Measurements from ENCODE around the gene MRPL20.

The MRPL20 gene

GRCh38 chr1:1440262-1441001 is 33.3 kb upstream of the MRPL20 start:
- no peaks in the 10 kb centered on the region for H3K9me3 Mint-ChIP-seq
- H3K36me3 Mint-ChIP-seq (ENCODE audit: low read depth) = no peaks in the 10 kb centered on the region
- peak overlapping the region in 2 of 3 experiments; percentile 63 to 80 for H3K27ac Mint-ChIP-seq
- peak overlapping the region in 2 of 3 experiments; percentile 27 to 47 for H3K4me3 Mint-ChIP-seq
- H3K4me1 Mint-ChIP-seq = peaks cover 14% of the 10 kb centered on the region
- no peaks in the 10 kb centered on the region for H3K27me3 Mint-ChIP-seq (ENCODE audit: low read depth)
- TF ChIP-seq, protein P1, sequence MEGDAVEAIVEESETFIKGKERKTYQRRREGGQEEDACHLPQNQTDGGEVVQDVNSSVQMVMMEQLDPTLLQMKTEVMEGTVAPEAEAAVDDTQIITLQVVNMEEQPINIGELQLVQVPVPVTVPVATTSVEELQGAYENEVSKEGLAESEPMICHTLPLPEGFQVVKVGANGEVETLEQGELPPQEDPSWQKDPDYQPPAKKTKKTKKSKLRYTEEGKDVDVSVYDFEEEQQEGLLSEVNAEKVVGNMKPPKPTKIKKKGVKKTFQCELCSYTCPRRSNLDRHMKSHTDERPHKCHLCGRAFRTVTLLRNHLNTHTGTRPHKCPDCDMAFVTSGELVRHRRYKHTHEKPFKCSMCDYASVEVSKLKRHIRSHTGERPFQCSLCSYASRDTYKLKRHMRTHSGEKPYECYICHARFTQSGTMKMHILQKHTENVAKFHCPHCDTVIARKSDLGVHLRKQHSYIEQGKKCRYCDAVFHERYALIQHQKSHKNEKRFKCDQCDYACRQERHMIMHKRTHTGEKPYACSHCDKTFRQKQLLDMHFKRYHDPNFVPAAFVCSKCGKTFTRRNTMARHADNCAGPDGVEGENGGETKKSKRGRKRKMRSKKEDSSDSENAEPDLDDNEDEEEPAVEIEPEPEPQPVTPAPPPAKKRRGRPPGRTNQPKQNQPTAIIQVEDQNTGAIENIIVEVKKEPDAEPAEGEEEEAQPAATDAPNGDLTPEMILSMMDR (IDR thresholded peaks at IDR 0.05; ENCODE audit: unreplicated experiment in 3 of 3) = no peak

GRCh38 chr1:1439546-1440261 is 32.6 kb upstream of the MRPL20 start:
- H3K4me1 Mint-ChIP-seq = peaks cover 19% of the 10 kb centered on the region
- no peaks in the 10 kb centered on the region for H3K27me3 Mint-ChIP-seq (ENCODE audit: low read depth)
- H3K4me3 Mint-ChIP-seq = no peak overlapping the region
- H3K36me3 Mint-ChIP-seq (ENCODE audit: low read depth) = no peaks in the 10 kb centered on the region
- H3K9me3 Mint-ChIP-seq = no peaks in the 10 kb centered on the region
- TF ChIP-seq, protein P1 (IDR thresholded peaks at IDR 0.05; ENCODE audit: unreplicated experiment in 3 of 3) = no peak
- no peak overlapping the region for H3K27ac Mint-ChIP-seq

DNA sequence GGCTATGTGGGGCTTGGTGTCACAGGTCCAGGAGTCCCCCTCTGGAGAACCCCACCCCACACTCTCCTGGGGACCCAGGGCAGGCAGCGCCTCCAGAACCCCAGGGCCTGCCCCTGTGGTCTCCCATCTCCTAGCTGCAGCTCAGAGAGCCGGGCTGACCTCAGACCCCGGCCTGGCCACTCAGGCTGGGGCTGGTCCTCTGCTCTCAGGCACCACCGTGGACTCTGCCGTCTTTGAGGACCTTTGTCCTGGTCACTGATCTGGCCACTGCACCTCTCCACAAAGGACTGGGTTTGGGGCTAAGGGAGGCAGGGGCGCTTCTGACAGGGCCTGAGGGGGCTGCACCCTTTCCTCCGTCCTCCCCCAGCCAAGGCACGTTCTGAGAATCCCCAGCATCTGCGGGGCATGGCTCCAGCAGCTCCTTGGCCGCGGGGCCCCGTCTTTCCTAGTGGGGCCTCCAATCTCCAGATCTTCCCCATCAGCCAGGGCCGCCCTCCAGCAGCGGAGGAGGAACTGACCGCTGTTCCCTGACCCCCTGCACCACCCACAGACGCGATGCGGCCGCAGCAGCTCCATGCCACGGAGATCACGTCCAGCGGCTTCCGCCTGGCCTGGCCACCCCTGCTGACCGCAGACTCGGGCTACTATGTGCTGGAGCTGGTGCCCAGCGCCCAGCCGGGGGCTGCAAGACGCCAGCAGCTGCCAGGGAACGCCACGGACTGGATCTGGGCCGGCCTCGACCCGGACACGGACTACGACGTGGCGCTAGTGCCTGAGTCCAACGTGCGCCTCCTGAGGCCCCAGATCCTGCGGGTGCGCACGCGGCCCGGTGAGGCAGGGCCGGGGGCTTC is 31.7 kb upstream of the MRPL20 start:
- no peaks in the 10 kb centered on the region for H3K27me3 Mint-ChIP-seq (ENCODE audit: low read depth)
- H3K36me3 Mint-ChIP-seq (ENCODE audit: low read depth) = no peaks in the 10 kb centered on the region
- peak overlapping the region in 2 of 3 experiments; percentile 52 to 58 for H3K4me3 Mint-ChIP-seq
- no peaks in the 10 kb centered on the region for H3K9me3 Mint-ChIP-seq
- H3K27ac Mint-ChIP-seq = peak overlapping the region in 1 of 3 experiments; percentile 54
- peaks cover 19% of the 10 kb centered on the region for H3K4me1 Mint-ChIP-seq
- TF ChIP-seq, protein P1 (IDR thresholded peaks at IDR 0.05; ENCODE audit: unreplicated experiment in 3 of 3) = no peak

GRCh38 chr1:1437904-1438376 is 30.8 kb upstream of the MRPL20 start:
- no peak overlapping the region for H3K4me3 Mint-ChIP-seq
- H3K27me3 Mint-ChIP-seq (ENCODE audit: low read depth) = no peaks in the 10 kb centered on the region
- H3K4me1 Mint-ChIP-seq = peaks cover 19% of the 10 kb centered on the region
- H3K36me3 Mint-ChIP-seq (ENCODE audit: low read depth) = no peaks in the 10 kb centered on the region
- TF ChIP-seq, protein P1 (IDR thresholded peaks at IDR 0.05; ENCODE audit: unreplicated experiment in 3 of 3) = no peak
- H3K9me3 Mint-ChIP-seq = no peaks in the 10 kb centered on the region
- peak overlapping the region in 1 of 3 experiments; percentile 64 for H3K27ac Mint-ChIP-seq

DNA sequence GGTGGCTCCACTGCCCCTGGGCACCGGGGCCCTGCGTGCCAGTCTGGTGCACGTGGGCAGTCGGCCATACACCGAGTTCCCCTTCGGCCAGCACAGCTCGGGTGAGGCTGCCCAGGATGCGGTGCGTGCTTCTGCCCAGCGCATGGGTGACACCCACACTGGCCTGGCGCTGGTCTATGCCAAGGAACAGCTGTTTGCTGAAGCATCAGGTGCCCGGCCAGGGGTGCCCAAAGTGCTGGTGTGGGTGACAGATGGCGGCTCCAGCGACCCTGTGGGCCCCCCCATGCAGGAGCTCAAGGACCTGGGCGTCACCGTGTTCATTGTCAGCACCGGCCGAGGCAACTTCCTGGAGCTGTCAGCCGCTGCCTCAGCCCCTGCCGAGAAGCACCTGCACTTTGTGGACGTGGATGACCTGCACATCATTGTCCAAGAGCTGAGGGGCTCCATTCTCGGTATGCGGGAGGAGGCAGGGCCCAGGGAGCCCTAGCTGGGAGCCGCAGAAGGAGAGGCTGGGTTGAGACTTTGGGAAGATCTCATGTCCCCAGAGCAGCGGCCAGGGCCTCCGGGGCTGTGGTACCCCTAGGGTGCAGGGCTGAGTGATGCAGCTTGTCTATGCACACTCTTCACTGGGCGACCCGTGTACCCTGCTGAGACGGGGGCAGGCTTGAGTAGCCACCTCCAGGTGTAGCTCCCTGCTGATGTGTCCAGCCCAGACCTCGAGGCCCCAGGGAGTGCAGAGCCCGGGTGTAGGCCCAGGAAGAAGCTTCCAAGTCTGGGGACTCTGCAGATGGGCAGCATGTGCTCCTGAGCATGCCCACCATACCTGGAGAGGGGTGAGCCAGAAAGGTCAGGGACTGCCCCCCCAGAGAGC is 30.2 kb upstream of the MRPL20 start:
- Mint-ChIP-seq H3K27me3 (ENCODE audit: low read depth) (no peaks in the 10 kb centered on the region), H3K27ac (no peak overlapping the region), H3K4me3 (peak overlapping the region in 2 of 3 experiments; percentile 82 to 83), H3K9me3 (no peaks in the 10 kb centered on the region), H3K36me3 (ENCODE audit: low read depth) (no peaks in the 10 kb centered on the region), H3K4me1 (peaks cover 22% of the 10 kb centered on the region)
- TF ChIP-seq, protein P1 (IDR thresholded peaks at IDR 0.05; ENCODE audit: unreplicated experiment in 3 of 3) = no peak

Measured in nephron (organoid).